Thoracic aorta (tissue), 2 donors: ENCODE data around the gene FASTKD1. TPM values are rescaled to one million over a fixed set of nuclear protein-coding genes. Genes with fewer than 3 reads are reported as not detected.
"Not testable (repeated sequence)": the region's sequence is repeated elsewhere in the genome, so short reads cannot be mapped to it uniquely, and the experiment has no call there.

Experiments used
- ATAC-seq: fragments of 150-250 bp; one replicate; pipeline ENCODE4 v1.8.0; 2017; ENCODE audit warnings: low read depth; ENCODE audit not compliant: insufficient number of reproducible peaks, low FRiP score
- DNase-seq: peaks from one replicate; pipeline ENCODE4 v3.0.0-alpha.2; 2020; ENCODE audit warnings: low spot score
- H3K27ac ChIP-seq, 2 donors: fragments of 200-600 bp; sonication (generic); 1 replicate in 1 of 2; 2 replicates in 1 of 2; pipeline ENCODE4 v1.5.1; 2016; ENCODE audit warnings: mild to moderate bottlenecking in 2 of 2, moderate library complexity in 2 of 2
- H3K27me3 ChIP-seq: fragments of 200-600 bp; sonication (generic); replicated peaks from 2 replicates; pipeline ENCODE4 v1.6.0; 2016; ENCODE audit warnings: mild to moderate bottlenecking; ENCODE audit not compliant: insufficient read depth
- H3K36me3 ChIP-seq: fragments of 200-600 bp; sonication (generic); one replicate; pipeline ENCODE4 v1.5.1; 2016
- H3K4me1 ChIP-seq, 2 donors: fragments of 200-600 bp; sonication (generic); 1 replicate in 1 of 2; 2 replicates in 1 of 2; pipeline versions ENCODE4 v1.5.1 to v1.6.0; 2016; ENCODE audit warnings: low read depth in 2 of 2, mild to moderate bottlenecking in 1 of 2; ENCODE audit not compliant: control insufficient read depth in 1 of 2
- H3K4me3 ChIP-seq: fragments of 200-600 bp; sonication (generic); 2 replicates; pipeline ENCODE4 v1.5.1; 2016; ENCODE audit warnings: mild to moderate bottlenecking
- H3K9me3 ChIP-seq: fragments of 200-600 bp; sonication (generic); 2 replicates; pipeline ENCODE4 v1.5.1; 2016
- CTCF ChIP-seq: fragments of 200-600 bp; sonication (generic); IDR thresholded peaks from one replicate; pipeline ENCODE4 v1.5.1; 2019; ENCODE audit warnings: antibody characterized with exemption
- total RNA-seq, 2 donors: library from RNA; depleted of rRNA; stranded (reverse); fragments of >200 nt; gene quantifications; one replicate each; pipeline versions ENCODE4 v1.1.0 to v1.2.3, GENCODE V29; 2016

FASTKD1 gene
- total RNA-seq, result 10 to 100 TPM; 11.5 to 15.2 TPM

GRCh38 chr2:169573160-169573973 lies at the start of gene FASTKD1:
FASTKD1 (minus strand) TSS chr2:169573865; CDS start chr2:169572029, 1,836 bp downstream.
- Histone ChIP-seq H3K36me3 (no peaks in the 10 kb centered on the region), H3K4me1 (peaks cover 6 to 8% of the 10 kb centered on the region in 2 donors), H3K27me3 (no peaks in the 10 kb centered on the region), H3K4me3 (peak within 1 kb of the TSS; percentile 84), H3K27ac (peak within 1 kb of the TSS in 1 of 2 donors; percentile 18), H3K9me3 (no peaks in the 10 kb centered on the region)
- DNase-seq (peak; percentile 67), ATAC-seq (peak; percentile 99)
- no peak for TF ChIP-seq CTCF

- Histone ChIP-seq H3K4me1 (no peaks in the 10 kb centered on the region), H3K36me3 (peaks cover 9% of the 10 kb centered on the region), H3K27ac (no peak overlapping the region), H3K9me3 (no peaks in the 10 kb centered on the region), H3K27me3 (no peaks in the 10 kb centered on the region), H3K4me3 (no peak overlapping the region)
- no peak for ATAC-seq
- no peak for DNase-seq
- TF ChIP-seq CTCF, result no peak
Measured at GRCh38 chr2:169623235-169623634, 49.6 kb upstream of the FASTKD1 start.

GRCh38 chr2:169620509-169620908 lies 46.8 kb upstream of the FASTKD1 start:
- Histone ChIP-seq H3K27me3 (no peaks in the 10 kb centered on the region), H3K36me3 (peaks cover 26% of the 10 kb centered on the region)
- no peak for ATAC-seq

GRCh38 chr2:169619946-169620345 lies 46.3 kb upstream of the FASTKD1 start:
- ATAC-seq (no peak), DNase-seq (no peak)
- Histone ChIP-seq H3K27ac (no peak overlapping the region), H3K4me3 (no peak overlapping the region), H3K9me3 (no peaks in the 10 kb centered on the region), H3K27me3 (no peaks in the 10 kb centered on the region), H3K36me3 (peaks cover 29% of the 10 kb centered on the region), H3K4me1 (no peaks in the 10 kb centered on the region)
- no peak for TF ChIP-seq CTCF

More at GRCh38 chr2:169620509-169620908, 46.8 kb upstream of the FASTKD1 start:
- H3K9me3 ChIP-seq, result no peaks in the 10 kb centered on the region
- no peak for DNase-seq
- H3K27ac ChIP-seq, result no peak overlapping the region
- no peak overlapping the region for H3K4me3 ChIP-seq
- no peak for TF ChIP-seq CTCF
- no peaks in the 10 kb centered on the region for H3K4me1 ChIP-seq

GRCh38 chr2:169615982-169616381 lies 42.3 kb upstream of the FASTKD1 start:
- H3K27me3 ChIP-seq, DNase-seq, H3K4me1 ChIP-seq, H3K9me3 ChIP-seq, H3K4me3 ChIP-seq, H3K27ac ChIP-seq, ATAC-seq: not testable (repeated sequence)
- peaks cover 40% of the 10 kb centered on the region for H3K36me3 ChIP-seq
